HEK293 (cell line): ENCODE results near the gene INPP5A.

Source experiments
- CTCF ChIA-PET: fragments of 350-600 bp; formaldehyde crosslinking; extraction: SDS; loops from one replicate; lab custom pipeline; 2021; ENCODE audit warnings: antibody characterized with exemption; lab: Yijun Ruan, JAX
- POLR2A ChIA-PET: fragments of 300-600 bp; formaldehyde crosslinking; extraction: SDS; loops from one replicate; lab custom pipeline; 2020; ENCODE audit warnings: antibody characterized with exemption, inconsistent platforms; lab: Yijun Ruan, JAX
- H3K27ac ChIP-seq: fragments of 200-500 bp; sonication (Bioruptor generic); 2 replicates; pipeline ENCODE4 v1.5.1; 2014; ENCODE audit warnings: low read depth, low read length, control low read depth, inconsistent platforms; ENCODE audit errors: extremely low read depth
- H3K36me3 ChIP-seq, 2 experiments: fragments of 200-500 bp in 1 of 2; sonication (Bioruptor generic) in 1 of 2; 1 replicate in 1 of 2; 2 replicates in 1 of 2; pipeline ENCODE4 v1.5.1; 2014 to 2017; ENCODE audit warnings: inconsistent platforms in 2 of 2, low read length in 2 of 2; ENCODE audit not compliant: control insufficient read depth in 2 of 2, insufficient read depth in 1 of 2
- H3K4me1 ChIP-seq: fragments of 200-500 bp; sonication (Bioruptor generic); 2 replicates; pipeline ENCODE4 v1.5.1; 2014; ENCODE audit warnings: mild to moderate bottlenecking, low read length, inconsistent platforms; ENCODE audit not compliant: control insufficient read depth, insufficient read depth
- H3K4me3 ChIP-seq: 2 replicates; pipeline ENCODE4 v1.5.1; 2011; ENCODE audit warnings: low read depth, mild to moderate bottlenecking, control low read depth, low read length, moderate library complexity
- H3K9me3 ChIP-seq: fragments of 200-500 bp; sonication (Bioruptor generic); 2 replicates; pipeline ENCODE4 v1.5.1; 2014; ENCODE audit warnings: low read depth, low read length, inconsistent platforms; ENCODE audit not compliant: control insufficient read depth, insufficient read depth
- EGR2 ChIP-seq: fragments of 450-650 bp; formaldehyde crosslinking; IDR thresholded peaks from 2 replicates; pipeline ENCODE4 v1.5.1; 2016; ENCODE audit warnings: low read depth, missing biosample characterization, missing genetic modification characterization
- GLIS1 ChIP-seq: fragments of 450-650 bp; formaldehyde crosslinking; IDR thresholded peaks from 2 replicates; pipeline ENCODE4 v1.5.1; 2016; ENCODE audit warnings: missing biosample characterization, missing genetic modification characterization
- KLF1 ChIP-seq: fragments of 450-650 bp; formaldehyde crosslinking; IDR thresholded peaks from 2 replicates; pipeline ENCODE4 v1.5.1; 2016; ENCODE audit warnings: missing biosample characterization, missing genetic modification characterization
- KLF8 ChIP-seq: fragments of 450-650 bp; formaldehyde crosslinking; IDR thresholded peaks from 2 replicates; pipeline ENCODE4 v1.5.1; 2016; ENCODE audit warnings: missing biosample characterization, missing genetic modification characterization
- KLF9 ChIP-seq: fragments of 450-650 bp; formaldehyde crosslinking; IDR thresholded peaks from 2 replicates; pipeline ENCODE4 v1.5.1; 2016; ENCODE audit warnings: missing biosample characterization, missing genetic modification characterization, low read depth
- ZBTB17 ChIP-seq: fragments of 450-650 bp; formaldehyde crosslinking; IDR thresholded peaks from 2 replicates; pipeline ENCODE4 v1.5.1; 2016; ENCODE audit warnings: missing biosample characterization, missing genetic modification characterization
- ZBTB48 ChIP-seq: fragments of 450-650 bp; formaldehyde crosslinking; IDR thresholded peaks from 2 replicates; pipeline ENCODE4 v1.5.1; 2016; ENCODE audit warnings: missing biosample characterization, missing genetic modification characterization
- ZFHX2 ChIP-seq: fragments of 450-650 bp; formaldehyde crosslinking; conservative IDR thresholded peaks from 2 replicates; pipeline ENCODE4 v1.5.1; 2016; ENCODE audit warnings: missing biosample characterization, missing genetic modification characterization
- ZNF10 ChIP-seq: fragments of 450-650 bp; formaldehyde crosslinking; IDR thresholded peaks from 2 replicates; pipeline ENCODE4 v1.5.1; 2017; ENCODE audit warnings: missing biosample characterization, missing genetic modification characterization
- ZNF169 ChIP-seq: fragments of 450-650 bp; formaldehyde crosslinking; IDR thresholded peaks from 2 replicates; pipeline ENCODE4 v1.5.1; 2016; ENCODE audit warnings: missing biosample characterization, missing genetic modification characterization
- ZNF175 ChIP-seq: fragments of 450-650 bp; formaldehyde crosslinking; IDR thresholded peaks from 2 replicates; pipeline ENCODE4 v1.5.1; 2016; ENCODE audit warnings: missing biosample characterization, missing genetic modification characterization
- ZNF211 ChIP-seq: fragments of 450-650 bp; formaldehyde crosslinking; IDR thresholded peaks from 2 replicates; pipeline ENCODE4 v1.5.1; 2016; ENCODE audit warnings: low read depth, missing biosample characterization, missing genetic modification characterization
- ZNF274 ChIP-seq, 2 experiments: fragments of 200-500 bp in 1 of 2; fragments of 450-650 bp in 1 of 2; sonication (Bioruptor generic) in 1 of 2; formaldehyde crosslinking in 1 of 2; IDR thresholded peaks; 2 replicates each; pipeline versions ENCODE4 v1.5.1 to v1.6.1; 2014 to 2016; ENCODE audit warnings: borderline replicate concordance in 1 of 2, inconsistent platforms in 1 of 2, low read length in 1 of 2, missing biosample characterization in 1 of 2, missing genetic modification characterization in 1 of 2
- ZNF391 ChIP-seq: fragments of 450-650 bp; formaldehyde crosslinking; IDR thresholded peaks from 2 replicates; pipeline ENCODE4 v1.5.1; 2016; ENCODE audit warnings: low read depth, missing biosample characterization, missing genetic modification characterization, borderline replicate concordance
- ZNF394 ChIP-seq: fragments of 450-650 bp; formaldehyde crosslinking; IDR thresholded peaks from 2 replicates; pipeline ENCODE4 v1.5.1; 2016; ENCODE audit warnings: missing biosample characterization, missing genetic modification characterization, mild to moderate bottlenecking, moderate library complexity, borderline replicate concordance
- ZNF488 ChIP-seq: fragments of 450-650 bp; formaldehyde crosslinking; IDR thresholded peaks from 2 replicates; pipeline ENCODE4 v1.5.1; 2016; ENCODE audit warnings: missing biosample characterization, missing genetic modification characterization
- TF ChIP-seq, protein P1 (sequence below): fragments of 450-650 bp; formaldehyde crosslinking; IDR thresholded peaks from 2 replicates; pipeline ENCODE4 v1.5.1; 2016; ENCODE audit warnings: missing biosample characterization, missing genetic modification characterization, low read depth
- TF ChIP-seq, protein P2 (sequence below): fragments of 450-650 bp; formaldehyde crosslinking; IDR thresholded peaks from 2 replicates; pipeline ENCODE4 v1.5.1; 2017; ENCODE audit warnings: missing biosample characterization, missing genetic modification characterization

The INPP5A gene

GRCh38 chr10:132613566-132614348, 76.2 kb downstream of the INPP5A start (continued):
- TF ChIP-seq ZNF211: no peak

- Histone ChIP-seq H3K9me3 (no peaks in the 10 kb centered on the region), H3K36me3 (peaks cover 0 to 3% of the 10 kb centered on the region in 2 experiments; a peak in 1 of 3 replicates), H3K4me3 (no peak overlapping the region)
- TF ChIP-seq GLIS1 (tag by site-specific recombination) (0 out of 2 replicates have a peak, but pooled peaks have one; percentile 29), ZNF394 (tag by site-specific recombination) (no peak)
- TF ChIP-seq, all 188 proteins: peak for 1
- H3K4me1 ChIP-seq: peaks cover 3% of the 10 kb centered on the region; the same call in 1 of the 2 replicates
- ChIA-PET POLR2A (no interaction called here), CTCF (no interaction called here)
- no peak overlapping the region for H3K27ac ChIP-seq
Measured at GRCh38 chr10:132614431-132615340, 77.1 kb downstream of the INPP5A start.

- TF ChIP-seq ZNF274 (IDR thresholded peaks at IDR 0.05; ENCODE audit: low read length): no peak
- no peak for TF ChIP-seq ZNF274 (tag by site-specific recombination; IDR thresholded peaks at IDR 0.05; ENCODE audit: borderline replicate concordance)
- CTCF ChIA-PET: interaction anchor here (0.6 to 0.7 kb wide), 2 partner anchors 39 to 118 kb away, joined by 3 to 6 read pairs; no protein-coding TSS in a partner anchor
- POLR2A ChIA-PET: no interaction called here
- no peak overlapping the region for H3K4me3 ChIP-seq
- H3K9me3 ChIP-seq: no peaks in the 10 kb centered on the region
- H3K36me3 ChIP-seq: peaks cover 0 to 3% of the 10 kb centered on the region in 2 experiments; a peak in 1 of 3 replicates
- H3K4me1 ChIP-seq: peaks cover 3% of the 10 kb centered on the region; the same call in 1 of the 2 replicates
- H3K27ac ChIP-seq: no peak overlapping the region
Measured at GRCh38 chr10:132615341-132616169, 78.0 kb downstream of the INPP5A start.

DNA sequence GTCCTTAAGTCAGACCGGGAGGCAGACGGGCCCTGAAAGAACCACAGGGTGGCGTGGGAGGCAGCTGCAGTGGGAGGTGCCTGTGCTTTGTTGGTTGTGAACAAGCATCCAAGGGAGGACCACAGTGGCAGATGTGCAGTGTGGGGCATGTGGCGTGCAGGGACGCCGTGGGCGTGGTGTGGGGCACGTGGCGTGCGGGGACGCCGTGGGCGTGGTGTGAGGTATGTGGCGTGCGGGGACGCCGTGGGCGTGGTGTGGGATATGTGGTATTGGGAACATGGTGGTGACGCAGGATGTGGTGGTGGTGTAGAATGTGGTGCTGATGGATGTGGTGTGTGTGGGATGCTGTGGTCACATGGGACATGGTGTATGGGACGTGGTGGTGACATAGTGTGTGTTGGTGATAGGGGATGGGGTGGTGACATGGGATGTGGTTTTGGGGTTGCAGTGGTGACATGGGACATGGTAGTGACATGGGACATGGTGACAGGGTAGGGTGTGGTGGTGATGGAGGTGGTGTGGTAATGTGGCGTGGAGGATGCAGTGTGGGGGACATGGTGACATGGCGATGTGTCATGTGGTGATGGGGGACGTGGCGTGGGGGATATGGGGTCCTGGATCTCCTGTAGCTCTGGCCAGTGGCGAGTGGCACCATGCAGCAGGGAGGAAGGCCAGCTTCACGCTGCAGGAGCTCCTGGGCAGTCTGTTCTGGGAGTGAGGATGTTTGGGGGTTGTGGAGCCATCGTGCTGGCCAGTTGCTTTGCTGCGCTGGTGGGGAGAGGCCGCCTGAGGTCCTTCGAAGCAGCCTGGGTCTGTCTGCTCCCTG, 78.8 kb downstream of the INPP5A start:
- Histone ChIP-seq H3K9me3 (no peaks in the 10 kb centered on the region), H3K36me3 (peaks cover 0 to 3% of the 10 kb centered on the region in 2 experiments; a peak in 1 of 3 replicates), H3K4me1 (peaks cover 3% of the 10 kb centered on the region; the same call in 1 of the 2 replicates), H3K4me3 (no peak overlapping the region), H3K27ac (no peak overlapping the region)
- CTCF ChIA-PET: interaction anchor here (0.6 to 0.7 kb wide), 2 partner anchors 38 to 117 kb away, joined by 3 to 6 read pairs; no protein-coding TSS in a partner anchor
- POLR2A ChIA-PET: no interaction called here
- 0 out of 2 replicates have a peak, but pooled peaks have one; percentile 36 for TF ChIP-seq ZBTB48 (tag by site-specific recombination)
- peak; percentile 96 for TF ChIP-seq ZFHX2 (tag by site-specific recombination)
- TF ChIP-seq KLF1 (tag by site-specific recombination): 0 out of 2 replicates have a peak, but pooled peaks have one; percentile 32
- TF ChIP-seq, protein P1, sequence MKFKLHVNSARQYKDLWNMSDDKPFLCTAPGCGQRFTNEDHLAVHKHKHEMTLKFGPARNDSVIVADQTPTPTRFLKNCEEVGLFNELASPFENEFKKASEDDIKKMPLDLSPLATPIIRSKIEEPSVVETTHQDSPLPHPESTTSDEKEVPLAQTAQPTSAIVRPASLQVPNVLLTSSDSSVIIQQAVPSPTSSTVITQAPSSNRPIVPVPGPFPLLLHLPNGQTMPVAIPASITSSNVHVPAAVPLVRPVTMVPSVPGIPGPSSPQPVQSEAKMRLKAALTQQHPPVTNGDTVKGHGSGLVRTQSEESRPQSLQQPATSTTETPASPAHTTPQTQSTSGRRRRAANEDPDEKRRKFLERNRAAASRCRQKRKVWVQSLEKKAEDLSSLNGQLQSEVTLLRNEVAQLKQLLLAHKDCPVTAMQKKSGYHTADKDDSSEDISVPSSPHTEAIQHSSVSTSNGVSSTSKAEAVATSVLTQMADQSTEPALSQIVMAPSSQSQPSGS (tag by site-specific recombination): no peak
- no peak for TF ChIP-seq ZBTB17 (tag by site-specific recombination)
- TF ChIP-seq ZNF488 (tag by site-specific recombination): no peak
- no peak for TF ChIP-seq ZNF175 (tag by site-specific recombination)
- 0 out of 2 replicates have a peak, but pooled peaks have one; percentile 35 for TF ChIP-seq ZNF169
- TF ChIP-seq KLF9 (tag by site-specific recombination): no peak
- no peak for TF ChIP-seq ZNF10 (tag by site-specific recombination)
- no peak for TF ChIP-seq KLF8
- TF ChIP-seq EGR2 (tag by site-specific recombination): peak; percentile 95
- TF ChIP-seq, protein P2, sequence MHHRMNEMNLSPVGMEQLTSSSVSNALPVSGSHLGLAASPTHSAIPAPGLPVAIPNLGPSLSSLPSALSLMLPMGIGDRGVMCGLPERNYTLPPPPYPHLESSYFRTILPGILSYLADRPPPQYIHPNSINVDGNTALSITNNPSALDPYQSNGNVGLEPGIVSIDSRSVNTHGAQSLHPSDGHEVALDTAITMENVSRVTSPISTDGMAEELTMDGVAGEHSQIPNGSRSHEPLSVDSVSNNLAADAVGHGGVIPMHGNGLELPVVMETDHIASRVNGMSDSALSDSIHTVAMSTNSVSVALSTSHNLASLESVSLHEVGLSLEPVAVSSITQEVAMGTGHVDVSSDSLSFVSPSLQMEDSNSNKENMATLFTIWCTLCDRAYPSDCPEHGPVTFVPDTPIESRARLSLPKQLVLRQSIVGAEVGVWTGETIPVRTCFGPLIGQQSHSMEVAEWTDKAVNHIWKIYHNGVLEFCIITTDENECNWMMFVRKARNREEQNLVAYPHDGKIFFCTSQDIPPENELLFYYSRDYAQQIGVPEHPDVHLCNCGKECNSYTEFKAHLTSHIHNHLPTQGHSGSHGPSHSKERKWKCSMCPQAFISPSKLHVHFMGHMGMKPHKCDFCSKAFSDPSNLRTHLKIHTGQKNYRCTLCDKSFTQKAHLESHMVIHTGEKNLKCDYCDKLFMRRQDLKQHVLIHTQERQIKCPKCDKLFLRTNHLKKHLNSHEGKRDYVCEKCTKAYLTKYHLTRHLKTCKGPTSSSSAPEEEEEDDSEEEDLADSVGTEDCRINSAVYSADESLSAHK (tag by site-specific recombination): no peak
- TF ChIP-seq ZNF391 (tag by site-specific recombination): no peak
